Activated CD4-positive, alpha-beta memory T cell treated with anti-CD3 and anti-CD28 coated beads, Interleukin-2, amount 10 ng/mL, durations not matched to agents 7 days and 5 days (primary cell): Measurements from ENCODE around the gene TAF6. TPM values are rescaled to one million over a fixed set of nuclear protein-coding genes. Genes with fewer than 3 reads are reported as not detected.

Source experiments
- CTCF ChIA-PET: fragments of 350-600 bp; sonication (Branson Sonifier 250); formaldehyde crosslinking; loops from one replicate; lab custom pipeline; 2021; ENCODE audit warnings: antibody characterized with exemption, inconsistent platforms; lab: Charles Lee
- POLR2A ChIA-PET: fragments of 350-600 bp; sonication (Branson Sonifier 250); formaldehyde crosslinking; loops from one replicate; lab custom pipeline; 2021; ENCODE audit warnings: antibody characterized with exemption; lab: Charles Lee
- DNase-seq: peaks from one replicate; pipeline ENCODE4 v3.0.0-alpha.2; 2020
- H3K27ac Mint-ChIP-seq: one replicate; pipeline ENCODE4 v1.8.0; 2021; ENCODE audit warnings: mild to moderate bottlenecking, mixed read lengths
- H3K27me3 Mint-ChIP-seq: one replicate; pipeline ENCODE4 v1.8.0; 2021; ENCODE audit warnings: mixed read lengths
- H3K36me3 Mint-ChIP-seq: one replicate; pipeline ENCODE4 v1.8.0; 2021; ENCODE audit warnings: low read depth, mixed read lengths
- H3K4me1 Mint-ChIP-seq: one replicate; pipeline ENCODE4 v1.8.0; 2021; ENCODE audit warnings: mixed read lengths
- H3K4me3 Mint-ChIP-seq: one replicate; pipeline ENCODE4 v1.8.0; 2021; ENCODE audit warnings: mild to moderate bottlenecking, mixed read lengths
- H3K9me3 Mint-ChIP-seq: one replicate; pipeline ENCODE4 v1.8.0; 2021; ENCODE audit warnings: mixed read lengths
- total RNA-seq, 2 experiments: library from RNA; stranded (reverse); gene quantifications; one replicate each; pipeline ENCODE4 v1.2.3, GENCODE V29; 2021

TAF6 gene
- total RNA-seq, 2 experiments from 2014 or later, result 54.6 to 56.5 TPM

DNA sequence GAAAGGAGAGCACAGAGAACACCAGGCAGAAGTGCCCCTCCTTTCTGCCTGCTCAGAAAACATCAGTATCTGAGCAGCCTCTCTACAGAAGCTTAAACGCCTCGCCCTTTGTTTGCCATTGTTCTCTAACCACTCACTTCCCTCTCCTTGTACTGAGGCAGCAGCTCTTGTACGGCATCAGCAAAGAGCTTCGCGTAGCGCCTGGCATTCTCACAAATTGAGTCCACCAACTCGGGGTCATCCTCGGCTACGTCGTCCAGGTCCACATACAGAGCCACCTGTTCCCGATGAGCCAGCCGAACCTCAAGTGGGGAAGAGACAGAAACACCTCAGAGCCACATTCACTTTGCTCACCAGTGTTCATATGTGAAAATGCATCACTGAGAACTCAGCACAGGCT, 19.7 kb downstream of the TAF6 start:
- ChIA-PET CTCF (interaction anchor here (1.0 to 3.7 kb wide), 2 partner anchors 17 to 606 kb away, joined by 3 to 21 read pairs; no protein-coding TSS in a partner anchor), POLR2A (interaction anchor here (0.5 to 4.2 kb wide), 4 partner anchors 13 to 78 kb away, joined by 3 to 169 read pairs (median 22); partner anchors contain the start of genes COPS6 and ZNF3)
- Mint-ChIP-seq H3K36me3 (peaks cover 60% of the 10 kb centered on the region), H3K4me1 (peaks cover 47% of the 10 kb centered on the region), H3K9me3 (no peaks in the 10 kb centered on the region), H3K27ac (peak overlapping the region; percentile 16), H3K27me3 (no peaks in the 10 kb centered on the region), H3K4me3 (peak overlapping the region; percentile 84)
- DNase-seq, result no peak

DNA sequence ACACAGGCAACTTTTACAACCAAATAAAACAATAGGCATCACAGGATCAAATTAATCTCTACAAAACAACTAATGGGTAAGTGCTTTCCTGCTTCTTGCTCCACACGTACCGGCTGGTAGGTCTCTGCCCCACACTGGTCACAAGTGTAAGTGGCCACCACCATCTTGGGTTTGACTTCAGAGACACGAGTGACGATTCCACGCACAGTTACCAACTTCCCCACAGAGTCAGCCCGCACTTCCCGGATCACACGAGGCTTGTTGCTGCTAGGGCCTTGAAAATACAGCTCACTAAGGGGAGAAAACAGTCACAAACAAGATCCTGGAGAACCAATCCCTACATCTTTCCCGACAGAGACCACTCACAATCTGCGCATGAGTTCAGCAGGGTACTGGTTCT, 20.2 kb downstream of the TAF6 start:
- Mint-ChIP-seq H3K27ac (no peak overlapping the region), H3K9me3 (no peaks in the 10 kb centered on the region), H3K4me1 (peaks cover 47% of the 10 kb centered on the region), H3K36me3 (peaks cover 63% of the 10 kb centered on the region), H3K4me3 (peak overlapping the region; percentile 84), H3K27me3 (no peaks in the 10 kb centered on the region)
- POLR2A ChIA-PET, result interaction anchor here (4.2 kb wide), 1 partner anchor 13 kb away, joined by 169 read pairs; the partner anchor contains the start of genes COPS6 and ZNF3
- CTCF ChIA-PET, result interaction anchor here (1.0 to 3.7 kb wide), 2 partner anchors 17 to 607 kb away, joined by 3 to 21 read pairs; no protein-coding TSS in a partner anchor
- no peak for DNase-seq

DNA sequence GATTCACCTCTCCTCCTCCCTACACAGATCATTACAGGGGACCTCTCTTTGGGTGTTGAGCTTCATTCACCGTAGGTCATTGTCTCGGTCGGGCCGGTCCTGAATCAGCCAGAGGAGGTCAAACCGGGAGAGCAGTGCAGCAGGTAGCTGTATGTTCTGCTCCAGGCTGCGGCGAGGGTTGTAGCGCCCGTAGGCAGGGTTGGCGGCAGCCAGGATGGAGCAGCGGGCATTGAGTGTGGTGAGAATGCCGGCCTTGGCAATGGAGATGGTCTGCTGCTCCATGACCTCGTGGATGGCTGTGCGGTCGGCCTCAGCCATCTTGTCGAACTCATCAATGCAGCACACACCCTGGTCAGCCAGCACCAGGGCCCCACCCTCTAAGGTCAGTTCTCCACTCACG, 23.5 kb downstream of the TAF6 start:
- ChIA-PET POLR2A (interaction anchor here (1.0 to 1.5 kb wide), 5 partner anchors 10 to 178 kb away, joined by 3 to 5 read pairs (median 3); partner anchors contain the start of gene MBLAC1), CTCF (interaction anchor here (0.6 kb wide), 1 partner anchor 350 kb away, joined by 3 read pairs; no protein-coding TSS in a partner anchor)
- Mint-ChIP-seq H3K27me3 (no peaks in the 10 kb centered on the region), H3K4me3 (no peak overlapping the region), H3K36me3 (peaks cover 93% of the 10 kb centered on the region), H3K9me3 (no peaks in the 10 kb centered on the region), H3K27ac (peak overlapping the region; percentile 26), H3K4me1 (peaks cover 50% of the 10 kb centered on the region)
- no peak for DNase-seq

GRCh38 chr7:100095289-100095688, 23.9 kb downstream of the TAF6 start:
- Mint-ChIP-seq H3K27ac (no peak overlapping the region), H3K27me3 (no peaks in the 10 kb centered on the region), H3K9me3 (no peaks in the 10 kb centered on the region), H3K4me3 (no peak overlapping the region), H3K4me1 (peaks cover 54% of the 10 kb centered on the region), H3K36me3 (peaks cover 95% of the 10 kb centered on the region)
- DNase-seq, result no peak
- CTCF ChIA-PET, result interaction anchor here (0.6 kb wide), 1 partner anchor 350 kb away, joined by 3 read pairs; no protein-coding TSS in a partner anchor
- POLR2A ChIA-PET, result interaction anchor here (0.9 to 1.5 kb wide), 6 partner anchors 10 to 177 kb away, joined by 3 to 5 read pairs (median 3); partner anchors contain the start of gene MBLAC1

DNA sequence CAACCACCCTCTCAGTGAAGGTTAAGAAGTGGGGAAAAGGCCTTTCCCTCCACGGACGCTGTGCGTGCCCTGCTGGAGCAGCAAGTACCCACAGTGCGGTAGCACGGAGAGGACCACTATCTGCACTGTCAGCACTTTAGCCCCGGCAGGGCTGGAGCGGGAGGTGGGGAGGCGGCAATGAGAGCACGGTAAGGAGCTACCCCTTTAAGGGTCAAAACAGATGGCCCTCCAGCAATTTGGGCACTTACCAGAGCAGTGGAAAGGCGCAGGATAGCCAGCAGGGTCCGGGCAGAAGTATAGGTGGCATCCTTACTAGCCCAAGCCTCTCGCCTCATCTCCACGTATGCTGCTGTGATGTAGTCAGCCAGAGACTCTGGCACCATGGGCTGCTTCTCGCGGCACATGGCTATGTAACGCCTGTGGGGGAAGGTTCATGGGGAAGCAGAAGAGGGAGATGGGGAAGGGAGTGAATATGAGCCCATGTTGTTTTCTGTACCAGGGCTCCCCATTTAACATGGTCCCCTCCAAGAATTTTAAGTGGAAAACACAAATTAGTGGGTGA, 25.2 kb downstream of the TAF6 start:
- H3K9me3 Mint-ChIP-seq, result no peaks in the 10 kb centered on the region
- H3K36me3 Mint-ChIP-seq, result peaks cover 91% of the 10 kb centered on the region
- DNase-seq, result no peak
- peaks cover 53% of the 10 kb centered on the region for H3K4me1 Mint-ChIP-seq
- POLR2A ChIA-PET, result no interaction called here
- H3K4me3 Mint-ChIP-seq, result no peak overlapping the region
- CTCF ChIA-PET, result no interaction called here
- no peaks in the 10 kb centered on the region for H3K27me3 Mint-ChIP-seq
- no peak overlapping the region for H3K27ac Mint-ChIP-seq

DNA sequence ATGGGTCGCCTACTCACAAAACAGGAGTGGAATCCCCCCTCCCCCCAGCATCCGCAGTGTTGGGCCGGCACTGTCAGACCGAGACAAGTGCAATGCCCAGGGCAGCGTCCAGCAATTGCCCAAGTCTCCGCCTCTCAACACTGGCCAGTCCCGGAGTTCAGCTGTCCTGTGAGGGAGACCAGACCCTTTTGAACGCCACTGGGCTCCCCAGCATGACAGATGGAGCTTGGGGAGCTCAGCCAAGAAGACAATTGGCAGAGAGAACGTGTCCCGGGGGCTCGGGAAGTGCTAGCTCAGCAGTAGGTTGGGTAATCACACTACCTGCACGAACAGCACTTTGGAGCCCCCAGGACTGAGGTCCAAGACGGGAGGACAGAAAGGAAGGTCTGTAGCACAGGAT, 25.7 kb downstream of the TAF6 start:
- Mint-ChIP-seq H3K4me1 (peaks cover 48% of the 10 kb centered on the region), H3K27ac (no peak overlapping the region)

DNA sequence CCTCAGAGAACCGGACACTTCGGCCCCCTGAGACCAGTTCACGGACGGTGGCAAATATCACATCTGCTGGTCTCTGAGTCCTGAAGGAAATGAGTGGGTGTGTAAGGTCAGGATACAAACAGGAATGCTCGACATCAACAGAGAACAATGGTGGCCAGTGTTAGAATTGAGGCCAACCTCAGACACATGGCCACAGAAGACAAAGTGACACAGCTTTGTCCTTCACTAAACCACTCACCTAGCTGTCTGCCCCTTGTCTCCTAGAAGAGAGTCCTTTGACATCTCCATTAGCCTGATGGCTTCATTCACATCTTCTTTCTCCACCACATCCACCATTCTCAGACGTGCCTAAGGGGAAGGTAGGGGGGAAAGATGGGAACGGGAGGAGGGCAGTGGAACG, 26.1 kb downstream of the TAF6 start:
- ChIA-PET CTCF (no interaction called here), POLR2A (interaction anchor here (0.6 to 2.0 kb wide), 4 partner anchors 8 to 35 kb away, joined by 4 to 15 read pairs (median 6); partner anchors contain the start of genes AP4M1 and MCM7)
- Mint-ChIP-seq H3K9me3 (no peaks in the 10 kb centered on the region), H3K4me3 (no peak overlapping the region), H3K36me3 (peaks cover 81% of the 10 kb centered on the region), H3K27me3 (no peaks in the 10 kb centered on the region), H3K4me1 (peaks cover 49% of the 10 kb centered on the region), H3K27ac (no peak overlapping the region)
- DNase-seq, result no peak

More for the DNA sequence above, 25.7 kb downstream of the TAF6 start:
- ChIA-PET CTCF (no interaction called here), POLR2A (interaction anchor here (0.6 to 2.0 kb wide), 2 partner anchors 11 to 35 kb away, joined by 4 to 7 read pairs; no protein-coding TSS in a partner anchor)
- H3K4me3 Mint-ChIP-seq, result no peak overlapping the region
- DNase-seq, result no peak
- no peaks in the 10 kb centered on the region for H3K9me3 Mint-ChIP-seq
- H3K27me3 Mint-ChIP-seq, result no peaks in the 10 kb centered on the region
- peaks cover 86% of the 10 kb centered on the region for H3K36me3 Mint-ChIP-seq

DNA sequence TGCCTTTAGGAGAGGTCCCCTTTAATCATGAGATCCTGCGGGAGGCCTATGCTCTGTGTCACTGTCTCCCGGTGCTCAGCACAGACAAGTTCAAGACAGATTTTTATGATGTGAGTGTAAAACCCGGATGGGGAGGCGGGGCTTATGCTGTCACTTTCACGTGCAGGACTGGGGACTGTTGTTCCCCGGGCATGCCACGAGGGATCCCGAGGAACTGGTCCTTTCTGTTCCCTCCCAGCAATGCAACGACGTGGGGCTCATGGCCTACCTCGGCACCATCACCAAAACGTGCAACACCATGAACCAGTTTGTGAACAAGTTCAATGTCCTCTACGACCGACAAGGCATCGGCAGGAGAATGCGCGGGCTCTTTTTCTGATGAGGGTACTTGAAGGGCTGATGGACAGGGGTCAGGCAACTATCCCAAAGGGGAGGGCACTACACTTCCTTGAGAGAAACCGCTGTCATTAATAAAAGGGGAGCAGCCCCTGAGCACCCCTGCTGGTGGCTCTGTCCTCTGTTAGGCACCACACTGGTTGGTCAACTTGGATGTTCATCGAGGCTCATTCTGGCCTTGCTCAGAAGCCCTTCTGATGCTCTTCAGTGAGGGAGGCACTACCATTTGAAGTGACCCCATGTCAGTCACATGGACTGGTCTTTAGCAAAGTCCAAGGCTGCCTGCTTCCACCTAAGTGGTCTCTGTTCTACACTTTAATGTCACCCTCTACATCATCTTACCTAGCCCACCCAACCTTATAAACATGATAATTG, 27.6 kb downstream of the TAF6 start:
- CTCF ChIA-PET, result interaction anchor here (1.3 kb wide), 1 partner anchor 9 kb away, joined by 4 read pairs; no protein-coding TSS in a partner anchor
- no peaks in the 10 kb centered on the region for H3K9me3 Mint-ChIP-seq
- POLR2A ChIA-PET, result interaction anchor here (0.9 to 11.1 kb wide), 7 partner anchors 9 to 37 kb away, joined by 3 to 169 read pairs (median 7); partner anchors contain the start of genes AP4M1, CNPY4, MBLAC1 and MCM7
- no peak for DNase-seq
- peak overlapping the region; percentile 42 for H3K27ac Mint-ChIP-seq
- H3K36me3 Mint-ChIP-seq, result peaks cover 70% of the 10 kb centered on the region
- peaks cover 46% of the 10 kb centered on the region for H3K4me1 Mint-ChIP-seq
- peak overlapping the region; percentile 18 for H3K4me3 Mint-ChIP-seq
- H3K27me3 Mint-ChIP-seq, result no peaks in the 10 kb centered on the region

GRCh38 chr7:100090527-100091410, 28.4 kb downstream of the TAF6 start:
- DNase-seq, result no peak
- POLR2A ChIA-PET, result interaction anchor here (0.9 to 11.1 kb wide), 6 partner anchors 10 to 37 kb away, joined by 3 to 169 read pairs (median 6); partner anchors contain the start of genes AP4M1, CNPY4, MBLAC1 and MCM7
- Mint-ChIP-seq H3K4me1 (peaks cover 46% of the 10 kb centered on the region), H3K4me3 (peak overlapping the region; percentile 45), H3K27me3 (no peaks in the 10 kb centered on the region), H3K27ac (peak overlapping the region; percentile 55), H3K36me3 (peaks cover 64% of the 10 kb centered on the region), H3K9me3 (no peaks in the 10 kb centered on the region)
- CTCF ChIA-PET, result interaction anchor here (0.6 to 1.5 kb wide), 2 partner anchors 11 to 39 kb away, joined by 3 read pairs; partner anchors contain the start of genes AP4M1 and MCM7

- POLR2A ChIA-PET, result interaction anchor here (0.6 to 11.1 kb wide), 6 partner anchors 11 to 74 kb away, joined by 4 to 169 read pairs (median 6); partner anchors contain the start of genes AP4M1, MBLAC1, MCM7 and ZKSCAN1
- Mint-ChIP-seq H3K4me3 (peak overlapping the region; percentile 89), H3K4me1 (peaks cover 41% of the 10 kb centered on the region), H3K27me3 (no peaks in the 10 kb centered on the region), H3K9me3 (no peaks in the 10 kb centered on the region), H3K36me3 (peaks cover 52% of the 10 kb centered on the region), H3K27ac (peak overlapping the region; percentile 83)
- no peak for DNase-seq
- CTCF ChIA-PET, result interaction anchor here (1.5 kb wide), 1 partner anchor 12 kb away, joined by 3 read pairs; the partner anchor contains the start of genes AP4M1 and MCM7
Observed at GRCh38 chr7:100089458-100090196, 29.5 kb downstream of the TAF6 start.
